Caco-2 (cell line): Measurements from ENCODE around the gene KRT3. TPM values are rescaled to one million over a fixed set of nuclear protein-coding genes. Genes with fewer than 3 reads are reported as not detected.

ENCODE experiments used
- BruUV-seq: library from RNA; stranded (reverse); fragments of 400-500 nt; replicated peaks from 2 replicates; lab custom pipeline; 2021; lab: Mats Ljungman, UMichigan
- CTCF ChIA-PET: fragments of 300-600 bp; sonication (Branson Sonifier 250); formaldehyde crosslinking; loops from one replicate; lab custom pipeline; 2022; ENCODE audit warnings: antibody characterized with exemption; lab: Charles Lee
- POLR2A ChIA-PET: fragments of 300-600 bp; sonication (Branson Sonifier 250); formaldehyde crosslinking; loops from one replicate; lab custom pipeline; 2022; ENCODE audit warnings: antibody characterized with exemption; lab: Charles Lee
- DNase-seq, 2 experiments: peaks; one replicate each; pipeline versions ENCODE4 v3.0.0 to v3.0.0-alpha.2; 2020 to 2022
- H3K27me3 ChIP-seq: replicated peaks from 2 replicates; pipeline ENCODE4 v1.6.0; 2011; ENCODE audit warnings: low read length; ENCODE audit not compliant: control insufficient read depth, insufficient read depth
- H3K36me3 ChIP-seq: 2 replicates; pipeline ENCODE4 v1.5.1; 2011; ENCODE audit warnings: low read length; ENCODE audit not compliant: control insufficient read depth, insufficient read depth
- H3K4me1 ChIP-seq: fragments of 250-450 bp; sonication (Bioruptor Pico); 2 replicates; pipeline ENCODE4 v1.5.1; 2020; ENCODE audit warnings: mild to moderate bottlenecking
- H3K4me3 ChIP-seq: 2 replicates; pipeline ENCODE4 v1.5.1; 2011; ENCODE audit warnings: low read depth, mild to moderate bottlenecking, control low read depth, low read length
- H3K9me3 ChIP-seq: fragments of 250-450 bp; sonication (Bioruptor Pico); 2 replicates; pipeline ENCODE4 v1.5.1; 2020; ENCODE audit warnings: mild to moderate bottlenecking, moderate library complexity
- H3K27ac Mint-ChIP-seq: one replicate; pipeline ENCODE4 v1.8.0; 2022; ENCODE audit warnings: mixed read lengths; ENCODE audit not compliant: unreplicated experiment
- H3K27me3 Mint-ChIP-seq: one replicate; pipeline ENCODE4 v1.8.0; 2022; ENCODE audit warnings: mixed read lengths; ENCODE audit not compliant: insufficient read depth, unreplicated experiment
- H3K36me3 Mint-ChIP-seq: one replicate; pipeline ENCODE4 v1.8.0; 2022; ENCODE audit warnings: mild to moderate bottlenecking, mixed read lengths; ENCODE audit not compliant: insufficient read depth, unreplicated experiment
- H3K4me1 Mint-ChIP-seq: one replicate; pipeline ENCODE4 v1.8.0; 2022; ENCODE audit warnings: low read depth, mixed read lengths; ENCODE audit not compliant: unreplicated experiment
- H3K4me3 Mint-ChIP-seq: one replicate; pipeline ENCODE4 v1.8.0; 2022; ENCODE audit warnings: mild to moderate bottlenecking, moderate library complexity, mixed read lengths; ENCODE audit not compliant: unreplicated experiment
- H3K9me3 Mint-ChIP-seq: one replicate; pipeline ENCODE4 v1.8.0; 2022; ENCODE audit warnings: mixed read lengths; ENCODE audit not compliant: unreplicated experiment
- CTCF ChIP-seq, 2 experiments: fragments of 200-600 bp in 1 of 2; IDR thresholded peaks; 1 replicate in 1 of 2; 2 replicates in 1 of 2; pipeline versions ENCODE4 v1.5.1 to v1.8.0; 2011 to 2022; ENCODE audit warnings: antibody characterized with exemption in 1 of 2, control low read depth in 1 of 2, inconsistent platforms in 1 of 2, low read depth in 1 of 2, low read length in 1 of 2, mild to moderate bottlenecking in 1 of 2, moderate library complexity in 1 of 2; ENCODE audit not compliant: insufficient read depth in 1 of 2, severe bottlenecking in 1 of 2, unreplicated experiment in 1 of 2
- intact Hi-C: fragments of 100-400 bp; cut with micrococcal nuclease; formaldehyde crosslinking; loops from one replicate; pipeline ENCODE4 v1.10.0; 2022; ENCODE audit not compliant: unreplicated experiment
- total RNA-seq: library from RNA; stranded (reverse); gene quantifications from 2 replicates; pipeline ENCODE4 v1.2.3, GENCODE V29; 2022

KRT3 gene
- total RNA-seq, 1 experiment from 2014 or later, result not detected

- Histone ChIP-seq H3K4me3 (no peak overlapping the region), H3K9me3 (no peaks in the 10 kb centered on the region), H3K27me3 (no peaks in the 10 kb centered on the region), H3K36me3 (no peaks in the 10 kb centered on the region), H3K4me1 (peaks cover 24% of the 10 kb centered on the region)
- Mint-ChIP-seq H3K27me3 (no peaks in the 10 kb centered on the region), H3K4me3 (no peak overlapping the region), H3K9me3 (no peaks in the 10 kb centered on the region), H3K4me1 (peaks cover 19% of the 10 kb centered on the region), H3K27ac (no peak overlapping the region), H3K36me3 (no peaks in the 10 kb centered on the region)
- ChIA-PET CTCF (interaction anchor here (1.1 to 1.6 kb wide), 3 partner anchors 14 to 57 kb away, joined by 4 to 6 read pairs (median 4); no protein-coding TSS in a partner anchor), POLR2A (no interaction called here)
- TF ChIP-seq CTCF (IDR thresholded peaks at IDR 0.05; ENCODE audit: insufficient read depth in 1 of 2, low read depth in 1 of 2, low read length in 1 of 2, severe bottlenecking in 1 of 2, unreplicated experiment in 1 of 2), result no peak
- DNase-seq, result no peak
- intact Hi-C loops, result no loop called here
- no TSS peak for BruUV-seq
These were observed 17.4 kb upstream of the KRT3 start for GRCh38 chr12:52813203-52813819.

- Mint-ChIP-seq H3K4me3 (no peak overlapping the region), H3K4me1 (peaks cover 13% of the 10 kb centered on the region), H3K27ac (no peak overlapping the region), H3K9me3 (no peaks in the 10 kb centered on the region), H3K27me3 (no peaks in the 10 kb centered on the region), H3K36me3 (no peaks in the 10 kb centered on the region)
- ChIA-PET CTCF (interaction anchor here (1.6 kb wide), 1 partner anchor 58 kb away, joined by 6 read pairs; no protein-coding TSS in a partner anchor), POLR2A (no interaction called here)
- BruUV-seq, result no TSS peak
- Histone ChIP-seq H3K36me3 (no peaks in the 10 kb centered on the region), H3K4me1 (peaks cover 22% of the 10 kb centered on the region), H3K4me3 (no peak overlapping the region), H3K9me3 (no peaks in the 10 kb centered on the region), H3K27me3 (no peaks in the 10 kb centered on the region)
- intact Hi-C loops, result no loop called here
- DNase-seq, result no peak
- no peak for TF ChIP-seq CTCF (IDR thresholded peaks at IDR 0.05; ENCODE audit: insufficient read depth in 1 of 2, low read depth in 1 of 2, low read length in 1 of 2, severe bottlenecking in 1 of 2, unreplicated experiment in 1 of 2)
These were observed 16.8 kb upstream of the KRT3 start for GRCh38 chr12:52812749-52813148.

GRCh38 chr12:52812073-52812400, 16.1 kb upstream of the KRT3 start:
- Mint-ChIP-seq H3K27ac (no peak overlapping the region), H3K9me3 (no peaks in the 10 kb centered on the region), H3K4me1 (peaks cover 13% of the 10 kb centered on the region), H3K27me3 (no peaks in the 10 kb centered on the region), H3K4me3 (no peak overlapping the region), H3K36me3 (no peaks in the 10 kb centered on the region)
- no peaks in the 10 kb centered on the region for H3K27me3 ChIP-seq
- BruUV-seq, result no TSS peak
- ChIA-PET CTCF (no interaction called here), POLR2A (no interaction called here)
- no peak overlapping the region for H3K4me3 ChIP-seq
- no peaks in the 10 kb centered on the region for H3K36me3 ChIP-seq
- no peak for TF ChIP-seq CTCF (IDR thresholded peaks at IDR 0.05; ENCODE audit: insufficient read depth in 1 of 2, low read depth in 1 of 2, low read length in 1 of 2, severe bottlenecking in 1 of 2, unreplicated experiment in 1 of 2)
- no peak for DNase-seq
- no peaks in the 10 kb centered on the region for H3K9me3 ChIP-seq
- peaks cover 22% of the 10 kb centered on the region for H3K4me1 ChIP-seq
- intact Hi-C loops, result no loop called here
